Stimulated activated CD4-positive, alpha-beta T cell treated with anti-CD3 and anti-CD28 coated beads, Interleukin-1b, Interleukin-23, amount 100 ng/mL, for 24 hours (primary cell): ENCODE data around the gene HOXD13.

ENCODE experiments used
- DNase-seq, 4 experiments: peaks; one replicate each; pipeline ENCODE4 v3.0.0-alpha.2; 2020; ENCODE audit warnings: low read depth in 4 of 4, low spot score in 1 of 4

Gene HOXD13

DNA sequence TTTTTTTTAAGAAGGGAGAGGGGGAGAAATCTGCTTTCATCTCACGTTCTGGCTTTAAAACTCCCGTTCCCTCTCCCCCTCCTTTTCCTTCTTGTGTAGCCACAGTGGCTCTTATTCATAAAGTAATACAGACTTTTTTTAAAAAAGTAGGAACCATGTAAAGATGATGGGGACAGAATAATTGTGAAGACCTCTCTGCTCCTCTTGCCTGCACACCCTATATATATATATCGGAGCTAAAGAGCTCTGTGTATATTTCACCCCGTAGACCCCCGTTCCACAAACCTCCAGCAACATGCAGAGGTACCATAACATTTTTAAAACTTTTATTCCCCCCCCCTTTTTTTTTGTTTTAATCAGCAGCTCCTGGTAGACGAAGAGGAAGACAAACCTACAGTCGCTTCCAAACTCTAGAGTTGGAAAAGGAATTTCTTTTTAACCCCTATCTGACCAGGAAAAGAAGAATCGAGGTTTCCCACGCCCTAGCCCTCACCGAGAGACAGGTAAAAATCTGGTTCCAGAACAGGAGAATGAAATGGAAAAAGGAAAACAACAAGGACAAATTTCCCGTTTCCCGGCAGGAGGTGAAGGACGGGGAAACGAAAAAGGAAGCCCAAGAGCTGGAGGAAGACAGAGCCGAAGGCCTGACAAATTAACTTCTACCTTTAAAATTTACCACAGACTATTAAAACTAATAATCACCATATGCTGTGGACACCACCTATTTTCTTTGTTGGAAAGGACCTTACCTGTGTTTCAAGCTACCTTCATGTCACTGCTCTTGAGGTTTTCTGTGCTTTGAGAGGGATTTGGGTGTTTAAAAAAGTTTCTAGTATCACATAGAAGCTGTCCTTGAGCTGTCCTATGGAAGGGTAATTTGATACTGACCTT is 38.7 kb downstream of the HOXD13 start:
- no peak for DNase-seq

GRCh38 chr2:176131848-176132158 is 39.3 kb downstream of the HOXD13 start:
- DNase-seq: no peak

DNA sequence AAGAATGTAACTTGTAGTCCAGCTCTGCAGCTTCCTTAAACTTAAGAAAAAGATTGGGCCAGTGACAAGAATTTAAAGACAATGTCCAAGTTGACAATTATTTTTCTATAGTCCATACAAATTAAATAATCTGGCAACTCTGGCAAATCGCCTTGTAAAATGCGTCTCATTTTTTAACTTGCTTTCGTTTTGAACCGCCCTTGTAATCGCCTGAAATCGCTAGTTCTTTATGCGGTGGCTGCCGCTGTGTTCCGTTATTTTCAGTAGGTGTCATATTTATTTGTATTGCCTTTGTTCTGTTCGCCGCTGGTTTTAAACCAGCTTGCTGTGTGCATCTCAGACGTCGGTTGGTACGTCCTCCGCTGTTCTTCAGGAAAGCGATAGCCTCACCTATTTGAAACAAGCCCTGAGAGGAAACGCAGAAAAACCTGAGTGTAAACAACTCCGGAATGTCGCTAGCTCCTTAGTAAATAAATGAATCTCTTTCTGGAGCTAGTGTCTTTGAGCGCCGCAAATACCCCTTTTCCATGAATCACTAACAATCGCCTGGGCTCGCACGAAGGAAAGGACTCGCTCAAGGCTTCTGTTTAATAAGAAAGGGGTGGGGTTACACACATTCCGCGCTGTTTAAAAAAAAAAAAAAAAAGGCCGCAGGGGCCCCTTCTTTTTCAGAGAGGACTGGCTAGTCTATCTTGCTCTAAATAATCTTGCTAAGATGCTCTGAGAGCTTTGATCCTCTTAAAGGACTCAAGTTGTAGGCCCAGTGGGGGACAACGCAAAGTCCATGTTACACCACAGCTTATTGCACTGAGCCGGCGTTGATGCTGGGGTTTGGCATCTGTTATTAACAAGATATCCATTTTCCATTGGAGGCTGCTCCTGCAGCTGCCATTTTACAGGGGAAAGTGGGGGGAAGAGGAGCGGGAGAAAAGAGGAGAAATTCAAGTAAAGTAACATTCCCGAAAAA is 40.0 kb downstream of the HOXD13 start:
- DNase-seq: no peak

DNA sequence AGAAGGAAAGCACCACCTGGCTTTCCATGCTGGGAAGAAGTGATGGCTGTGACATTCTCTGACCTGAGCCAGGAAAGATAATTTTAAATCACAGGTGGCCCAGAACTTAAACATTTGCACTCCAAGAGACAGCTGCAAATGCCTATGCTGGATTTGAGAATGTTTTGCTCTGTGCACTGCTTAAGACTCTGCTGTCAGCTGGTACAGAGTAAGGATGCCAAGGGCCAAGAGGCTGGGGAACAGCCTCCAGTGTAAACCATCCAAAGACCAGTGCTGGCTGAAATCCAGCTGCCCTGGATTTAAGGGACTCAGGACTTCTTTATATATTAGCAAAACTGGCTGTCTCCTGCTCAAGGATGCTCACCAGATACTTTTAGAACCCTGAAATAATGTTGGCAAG is 40.9 kb downstream of the HOXD13 start:
- DNase-seq: no peak

GRCh38 chr2:176134035-176134434 is 41.5 kb downstream of the HOXD13 start:
- DNase-seq: no peak

- no peak for DNase-seq
Measured at GRCh38 chr2:176135035-176135440, 42.5 kb downstream of the HOXD13 start.

- DNase-seq: no peak
Measured at GRCh38 chr2:176136374-176137251, 44.1 kb downstream of the HOXD13 start.

- DNase-seq: no peak
Measured at GRCh38 chr2:176137252-176137580, 44.7 kb downstream of the HOXD13 start.

- DNase-seq: no peak
Measured at GRCh38 chr2:176137906-176138305, 45.4 kb downstream of the HOXD13 start.

- DNase-seq: no peak
Measured at GRCh38 chr2:176138526-176138922, 46.0 kb downstream of the HOXD13 start.

- DNase-seq: no peak
Measured at GRCh38 chr2:176138923-176139660, 46.6 kb downstream of the HOXD13 start.

- DNase-seq: no peak
Measured at GRCh38 chr2:176139661-176140512, 47.4 kb downstream of the HOXD13 start.

GRCh38 chr2:176140513-176141317 is 48.2 kb downstream of the HOXD13 start:
- DNase-seq: peak; percentile 16 to 49 (median 38)

DNA sequence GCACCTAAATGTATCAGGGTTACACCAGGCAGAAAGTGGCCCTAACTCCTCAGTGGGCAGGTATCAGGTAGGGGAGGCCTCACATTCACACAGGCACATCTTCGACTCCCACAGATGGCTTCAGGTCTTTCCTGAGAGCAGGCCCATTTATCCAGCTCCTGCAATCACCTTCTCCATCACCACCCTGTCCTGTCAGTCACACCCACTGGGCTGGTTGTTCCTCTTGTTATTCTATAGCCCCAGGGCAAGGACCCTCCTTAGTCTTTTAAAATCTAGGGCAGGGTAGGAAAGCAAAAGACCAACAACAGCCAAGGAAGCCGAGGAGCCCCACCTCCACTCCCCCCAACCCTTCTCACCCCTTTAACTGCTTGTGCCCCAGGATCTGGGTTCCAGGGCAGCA is 49.8 kb downstream of the HOXD13 start:
- DNase-seq: no peak
